Stomach smooth muscle (tissue), 2 donors: ENCODE results near the gene KCNK13.

Experiments used
- H3K27ac ChIP-seq: one replicate; pipeline ENCODE4 v1.7.0; 2013; ENCODE audit warnings: mild to moderate bottlenecking, low read length, inconsistent platforms
- H3K27me3 ChIP-seq, 2 donors: one replicate each; pipeline ENCODE4 v1.7.0; 2013; ENCODE audit warnings: low read length in 2 of 2; ENCODE audit not compliant: insufficient read depth in 2 of 2, control insufficient read depth in 1 of 2
- H3K36me3 ChIP-seq, 2 donors: one replicate each; pipeline ENCODE4 v1.7.0; 2013; ENCODE audit warnings: low read length in 2 of 2; ENCODE audit not compliant: control insufficient read depth in 2 of 2, insufficient read depth in 2 of 2
- H3K4me1 ChIP-seq: one replicate; pipeline ENCODE4 v1.7.0; 2013; ENCODE audit warnings: low read length; ENCODE audit not compliant: control insufficient read depth, insufficient read depth
- H3K4me3 ChIP-seq, 2 donors: one replicate each; pipeline ENCODE4 v1.7.0; 2013; ENCODE audit warnings: low read length in 2 of 2
- H3K9ac ChIP-seq, 2 donors: one replicate each; pipeline ENCODE4 v1.7.0; 2013; ENCODE audit warnings: low read length in 2 of 2, mild to moderate bottlenecking in 1 of 2
- H3K9me3 ChIP-seq, 2 donors: one replicate each; pipeline ENCODE4 v1.7.0; 2013; ENCODE audit warnings: low read length in 2 of 2; ENCODE audit not compliant: control insufficient read depth in 2 of 2
- donor health status: healthy.
- donor health status: Pancreatic carcinoma.

KCNK13 gene

GRCh38 chr14:90040411-90040810 lies 21.4 kb upstream of the KCNK13 start:
- peaks cover 0 to 4% of the 10 kb centered on the region in 2 donors for H3K9me3 ChIP-seq
- H3K36me3 ChIP-seq = peaks cover 4 to 5% of the 10 kb centered on the region in 2 donors
- H3K27me3 ChIP-seq = no peaks in the 10 kb centered on the region
- no peak overlapping the region for H3K27ac ChIP-seq
- no peak overlapping the region for H3K9ac ChIP-seq
- H3K4me3 ChIP-seq = no peak overlapping the region
- no peaks in the 10 kb centered on the region for H3K4me1 ChIP-seq

GRCh38 chr14:90042496-90043252 lies 19.1 kb upstream of the KCNK13 start:
- H3K9ac ChIP-seq = no peak overlapping the region
- no peaks in the 10 kb centered on the region for H3K27me3 ChIP-seq
- no peak overlapping the region for H3K27ac ChIP-seq
- H3K4me3 ChIP-seq = no peak overlapping the region
- peaks cover 0 to 2% of the 10 kb centered on the region in 2 donors for H3K9me3 ChIP-seq
- H3K4me1 ChIP-seq = no peaks in the 10 kb centered on the region
- H3K36me3 ChIP-seq = peaks cover 4 to 5% of the 10 kb centered on the region in 2 donors

GRCh38 chr14:90045616-90046015 lies 16.2 kb upstream of the KCNK13 start:
- peaks cover 4 to 5% of the 10 kb centered on the region in 2 donors for H3K36me3 ChIP-seq
- peaks cover 0 to 2% of the 10 kb centered on the region in 2 donors for H3K27me3 ChIP-seq
- H3K9me3 ChIP-seq = no peaks in the 10 kb centered on the region
- H3K4me1 ChIP-seq = no peaks in the 10 kb centered on the region
- no peak overlapping the region for H3K4me3 ChIP-seq
- no peak overlapping the region for H3K9ac ChIP-seq
- H3K27ac ChIP-seq = no peak overlapping the region

- Histone ChIP-seq H3K4me1 (no peaks in the 10 kb centered on the region), H3K27ac (no peak overlapping the region), H3K9ac (no peak overlapping the region), H3K27me3 (peaks cover 13 to 16% of the 10 kb centered on the region in 2 donors), H3K4me3 (no peak overlapping the region), H3K9me3 (no peaks in the 10 kb centered on the region), H3K36me3 (no peaks in the 10 kb centered on the region)
Measured at GRCh38 chr14:90049390-90049789, 12.4 kb upstream of the KCNK13 start.

- H3K4me1 ChIP-seq = no peaks in the 10 kb centered on the region
- no peaks in the 10 kb centered on the region for H3K36me3 ChIP-seq
- peaks cover 13 to 17% of the 10 kb centered on the region in 2 donors for H3K27me3 ChIP-seq
- no peak overlapping the region for H3K4me3 ChIP-seq
- H3K9ac ChIP-seq = no peak overlapping the region
- H3K9me3 ChIP-seq = no peaks in the 10 kb centered on the region
- no peak overlapping the region for H3K27ac ChIP-seq
Measured at GRCh38 chr14:90050271-90050670, 11.5 kb upstream of the KCNK13 start.

GRCh38 chr14:90053044-90053443 lies 8.8 kb upstream of the KCNK13 start:
- Histone ChIP-seq H3K9ac (no peak overlapping the region), H3K9me3 (no peaks in the 10 kb centered on the region), H3K4me3 (no peak overlapping the region), H3K36me3 (no peaks in the 10 kb centered on the region), H3K4me1 (no peaks in the 10 kb centered on the region), H3K27ac (no peak overlapping the region), H3K27me3 (peaks cover 16 to 28% of the 10 kb centered on the region in 2 donors)

- peaks cover 20 to 36% of the 10 kb centered on the region in 2 donors for H3K27me3 ChIP-seq
- no peak overlapping the region for H3K9ac ChIP-seq
- H3K4me3 ChIP-seq = no peak overlapping the region
- no peaks in the 10 kb centered on the region for H3K4me1 ChIP-seq
- no peaks in the 10 kb centered on the region for H3K36me3 ChIP-seq
- no peak overlapping the region for H3K27ac ChIP-seq
- H3K9me3 ChIP-seq = no peaks in the 10 kb centered on the region
Measured at GRCh38 chr14:90054803-90055202, 7.0 kb upstream of the KCNK13 start.

- H3K9me3 ChIP-seq = no peaks in the 10 kb centered on the region
- H3K27ac ChIP-seq = no peak overlapping the region
- H3K9ac ChIP-seq = no peak overlapping the region
- no peaks in the 10 kb centered on the region for H3K36me3 ChIP-seq
- no peak overlapping the region for H3K4me3 ChIP-seq
- peaks cover 20 to 46% of the 10 kb centered on the region in 2 donors for H3K27me3 ChIP-seq
- peaks cover 11% of the 10 kb centered on the region for H3K4me1 ChIP-seq
Measured at GRCh38 chr14:90056826-90057225, 5.0 kb upstream of the KCNK13 start.

- Histone ChIP-seq H3K9ac (no peak overlapping the region), H3K9me3 (no peaks in the 10 kb centered on the region), H3K4me3 (no peak overlapping the region), H3K27ac (no peak overlapping the region), H3K4me1 (peaks cover 19% of the 10 kb centered on the region), H3K36me3 (no peaks in the 10 kb centered on the region), H3K27me3 (peaks cover 34 to 62% of the 10 kb centered on the region in 2 donors)
Measured at GRCh38 chr14:90058876-90059458, 2.8 kb upstream of the KCNK13 start.

GRCh38 chr14:90060312-90060964 lies 1.4 kb upstream of the KCNK13 start:
- Histone ChIP-seq H3K27ac (no peak overlapping the region), H3K9me3 (no peaks in the 10 kb centered on the region), H3K36me3 (no peaks in the 10 kb centered on the region), H3K4me3 (peak overlapping the region; percentile 59 to 66), H3K4me1 (peaks cover 19% of the 10 kb centered on the region), H3K27me3 (peaks cover 41 to 63% of the 10 kb centered on the region in 2 donors), H3K9ac (no peak overlapping the region)
